IPS-18c (cell line): ENCODE results near the gene TAS2R19.
"Not testable (repeated sequence)": the region's sequence is repeated elsewhere in the genome, so short reads cannot be mapped to it uniquely, and the experiment has no call there.

Experiments used
- H3K4me3 ChIP-seq: 2 replicates; pipeline ENCODE4 v1.7.0; 2013; ENCODE audit warnings: low read depth, mild to moderate bottlenecking, low read length, moderate library complexity; ENCODE audit not compliant: insufficient read depth
- H3K9me3 ChIP-seq: one replicate; pipeline ENCODE4 v1.6.1; 2013; ENCODE audit warnings: mild to moderate bottlenecking, low read length, moderate library complexity; ENCODE audit not compliant: control insufficient read depth, insufficient read depth

TAS2R19 gene

GRCh38 chr12:11022520-11022919, at the start of gene TAS2R19:
TSS of gene TAS2R19 (minus strand) at chr12:11022620. CDS start at chr12:11022571, 49 bp downstream.
- Histone ChIP-seq H3K9me3 (no peaks in the 10 kb centered on the region), H3K4me3 (no peak within 1 kb of the TSS)

- Histone ChIP-seq H3K9me3 (no peaks in the 10 kb centered on the region), H3K4me3 (no peak overlapping the region)
These were observed 49.0 kb upstream of the TAS2R19 start for GRCh38 chr12:11071414-11071813.

- H3K9me3 ChIP-seq = no peaks in the 10 kb centered on the region
- H3K4me3 ChIP-seq = no peak overlapping the region
These were observed 48.6 kb upstream of the TAS2R19 start for GRCh38 chr12:11070999-11071398.

GRCh38 chr12:11069854-11070365, 47.5 kb upstream of the TAS2R19 start:
- Histone ChIP-seq H3K4me3 (no peak overlapping the region), H3K9me3 (no peaks in the 10 kb centered on the region)

GRCh38 chr12:11067514-11067913, 45.1 kb upstream of the TAS2R19 start:
- Histone ChIP-seq H3K4me3 (no peak overlapping the region), H3K9me3 (no peaks in the 10 kb centered on the region)

- not testable (repeated sequence) for H3K4me3 ChIP-seq, H3K9me3 ChIP-seq
These were observed 39.8 kb upstream of the TAS2R19 start, which contains the start of gene TAS2R46 for GRCh38 chr12:11062194-11062593. TSS of gene TAS2R46 (minus strand) at chr12:11062294. CDS start at chr12:11062294, 0 bp downstream.

- no peak overlapping the region for H3K4me3 ChIP-seq
These were observed 37.4 kb upstream of the TAS2R19 start for GRCh38 chr12:11059784-11060183.

GRCh38 chr12:11059041-11059440, 36.6 kb upstream of the TAS2R19 start:
- no peaks in the 10 kb centered on the region for H3K9me3 ChIP-seq

More at GRCh38 chr12:11059784-11060183, 37.4 kb upstream of the TAS2R19 start:
- H3K9me3 ChIP-seq = no peaks in the 10 kb centered on the region

GRCh38 chr12:11055306-11055705, 32.9 kb upstream of the TAS2R19 start:
- Histone ChIP-seq H3K9me3 (peaks cover 3% of the 10 kb centered on the region), H3K4me3 (no peak overlapping the region)

More at GRCh38 chr12:11059041-11059440, 36.6 kb upstream of the TAS2R19 start:
- no peak overlapping the region for H3K4me3 ChIP-seq

GRCh38 chr12:11049806-11050531, 27.5 kb upstream of the TAS2R19 start:
- H3K9me3 ChIP-seq, H3K4me3 ChIP-seq: not testable (repeated sequence)

- not testable (repeated sequence) for H3K9me3 ChIP-seq, H3K4me3 ChIP-seq
These were observed 18.9 kb upstream of the TAS2R19 start for GRCh38 chr12:11041366-11041765.

- no peak overlapping the region for H3K4me3 ChIP-seq
- H3K9me3 ChIP-seq = no peaks in the 10 kb centered on the region
These were observed 17.7 kb upstream of the TAS2R19 start for GRCh38 chr12:11040162-11040561.

- Histone ChIP-seq H3K9me3 (no peaks in the 10 kb centered on the region), H3K4me3 (no peak overlapping the region)
These were observed 16.8 kb upstream of the TAS2R19 start for GRCh38 chr12:11039171-11039570.

- not testable (repeated sequence) for H3K4me3 ChIP-seq, H3K9me3 ChIP-seq
These were observed 11.5 kb upstream of the TAS2R19 start for GRCh38 chr12:11033959-11034358.

GRCh38 chr12:11031307-11031706, 8.9 kb upstream of the TAS2R19 start, which contains the start of gene TAS2R31:
TSS of gene TAS2R31 (minus strand) at chr12:11031407. CDS start at chr12:11031335, 72 bp downstream.
- H3K9me3 ChIP-seq = no peaks in the 10 kb centered on the region
- no peak within 1 kb of the TSS for H3K4me3 ChIP-seq

- H3K9me3 ChIP-seq = no peaks in the 10 kb centered on the region
These were observed 3.7 kb upstream of the TAS2R19 start for GRCh38 chr12:11026118-11026517.

GRCh38 chr12:11023387-11023786, 967 bp upstream of the TAS2R19 start:
- no peaks in the 10 kb centered on the region for H3K9me3 ChIP-seq
- no peak overlapping the region for H3K4me3 ChIP-seq

More at GRCh38 chr12:11026118-11026517, 3.7 kb upstream of the TAS2R19 start:
- H3K4me3 ChIP-seq = no peak overlapping the region

- Histone ChIP-seq H3K4me3 (no peak overlapping the region), H3K9me3 (no peaks in the 10 kb centered on the region)
These were observed 5.5 kb downstream of the TAS2R19 start for GRCh38 chr12:11016937-11017336.
